GM19324 (cell line): ENCODE measurements around the gene SLC43A3.
A peak's percentile ranks its signal among the peaks of the same experiment; 100 is the strongest.
"Not testable (repeated sequence)": the region's sequence is repeated elsewhere in the genome, so short reads cannot be mapped to it uniquely, and the experiment has no call there.

ENCODE experiments used
- ATAC-seq: cut with Tn5 transposase; IDR thresholded peaks from one replicate; pipeline ENCODE4 v1.9.1; 2021; ENCODE audit warnings: mild to moderate bottlenecking, moderate library complexity; ENCODE audit not compliant: unreplicated experiment, low FRiP score

The SLC43A3 gene

DNA sequence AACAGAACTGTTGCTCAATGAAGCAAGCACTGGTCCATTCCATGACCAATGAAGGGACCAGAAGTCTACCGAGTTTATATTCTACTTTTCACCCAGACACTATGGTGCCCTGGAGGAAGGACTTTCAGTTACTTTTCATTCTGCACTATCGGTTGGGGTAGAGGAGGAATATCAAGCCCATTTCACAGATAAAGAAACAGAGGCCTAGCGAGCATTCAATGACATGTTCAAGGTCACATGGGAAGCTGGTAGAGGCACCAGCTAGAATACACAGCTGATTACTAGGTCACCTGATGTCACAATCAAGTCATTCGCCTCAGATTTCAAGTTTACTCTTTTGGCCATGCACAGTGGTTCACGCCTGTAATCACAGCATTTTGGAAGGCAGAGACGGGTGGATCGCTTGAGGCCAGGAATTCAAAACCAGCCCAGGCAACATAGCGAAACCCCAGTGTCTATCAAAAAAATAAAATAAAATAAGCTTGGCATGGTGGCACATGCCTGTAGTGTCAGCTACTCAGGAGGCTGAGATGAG is 18.9 kb downstream of the SLC43A3 start:
- ATAC-seq: no peak

DNA sequence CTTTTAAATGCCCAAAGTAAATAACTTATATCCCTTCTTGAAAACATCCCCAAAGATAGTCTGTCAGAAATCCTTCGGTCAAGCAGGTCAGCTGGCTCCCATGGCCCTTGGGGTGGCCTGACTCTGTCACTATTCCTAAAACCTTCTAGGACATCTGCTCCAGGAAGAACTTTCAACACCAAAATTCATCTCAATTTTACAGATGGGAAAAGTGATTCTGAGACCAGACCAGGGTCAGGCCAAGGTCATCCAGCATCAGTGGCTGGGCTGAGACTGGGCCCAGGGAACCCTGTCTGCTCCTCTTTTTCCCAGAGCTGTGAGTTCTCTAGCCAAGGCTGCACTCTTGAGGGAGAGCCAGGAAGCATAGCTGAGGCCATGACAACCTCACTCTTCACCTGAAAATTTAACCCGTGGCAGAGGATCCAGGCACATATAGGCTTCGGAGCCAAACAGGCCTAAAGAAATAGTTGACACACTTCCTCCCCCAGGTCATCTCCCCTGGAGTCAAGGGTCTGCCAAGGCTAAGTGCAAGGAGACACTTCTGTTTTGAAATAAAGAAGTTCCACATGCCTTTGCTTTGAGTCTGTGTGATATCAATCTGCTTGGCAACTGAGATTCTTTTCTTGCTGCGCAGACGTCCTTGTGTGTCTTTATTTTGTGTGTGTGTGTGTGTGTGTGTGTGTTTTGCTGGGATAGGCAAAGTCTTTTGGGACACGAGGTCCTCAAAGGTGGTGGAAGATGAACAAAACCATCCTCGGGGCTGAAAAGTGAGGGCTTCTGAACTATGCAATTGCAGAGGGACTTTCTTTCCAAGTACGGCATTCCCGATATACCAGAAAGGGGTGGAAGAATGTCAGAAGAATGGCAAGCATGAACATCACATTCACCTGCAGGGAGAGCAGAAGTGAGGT is 19.7 kb downstream of the SLC43A3 start:
- ATAC-seq: no peak

DNA sequence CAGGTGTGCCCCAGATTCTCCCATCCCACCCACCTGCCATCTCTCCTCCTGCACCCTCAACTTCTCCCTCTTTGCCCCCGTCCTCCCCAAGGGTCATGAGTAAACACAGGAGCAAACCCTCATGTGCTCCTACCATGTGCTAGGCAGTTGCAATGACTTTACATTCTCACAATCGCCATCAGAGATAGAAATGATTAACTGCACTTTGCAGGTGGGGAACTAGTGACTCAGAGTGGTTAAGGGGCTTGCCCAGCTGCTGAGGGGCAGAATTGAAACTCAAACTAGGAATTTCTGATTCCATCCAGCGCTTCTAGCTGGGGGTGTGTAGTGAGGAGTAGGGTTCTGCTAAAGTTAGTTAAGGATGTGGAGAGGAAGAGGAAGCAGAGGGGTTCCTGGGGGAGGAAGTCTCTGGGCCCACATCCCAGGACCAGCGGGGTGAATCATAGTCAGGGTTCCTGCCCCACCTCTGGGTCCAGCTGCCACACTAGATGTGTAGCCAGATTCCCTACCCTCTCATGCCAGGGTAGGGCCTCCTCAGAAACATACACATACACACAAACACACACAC is 20.5 kb downstream of the SLC43A3 start:
- peak; percentile 59 for ATAC-seq

DNA sequence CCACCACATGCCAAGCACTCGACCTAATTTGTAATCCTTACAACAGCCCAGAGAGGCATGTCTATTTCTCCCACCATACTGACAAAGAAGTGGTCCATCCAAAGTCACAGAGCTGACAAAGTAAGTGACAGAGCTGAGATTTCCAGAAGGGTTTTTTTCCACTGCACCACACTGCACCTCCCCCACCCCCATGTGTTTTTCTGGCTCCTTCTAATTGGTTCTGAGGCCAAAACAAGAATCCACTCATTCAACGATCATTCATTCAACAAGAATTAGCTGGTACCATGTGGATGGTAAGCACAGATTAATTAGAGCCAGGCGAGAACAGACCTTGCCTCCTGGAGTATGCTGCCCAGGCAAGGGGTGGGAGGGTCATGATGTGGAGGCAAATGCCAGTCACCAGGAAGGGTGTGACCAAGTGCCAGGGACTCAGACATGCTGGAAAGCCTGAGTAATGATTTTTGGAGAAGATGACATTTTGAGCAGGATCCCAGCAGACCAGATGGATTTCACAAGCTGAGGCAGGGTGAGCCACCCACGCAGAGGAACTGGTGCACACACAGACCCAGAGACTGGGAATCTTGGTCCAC is 21.6 kb downstream of the SLC43A3 start:
- no peak for ATAC-seq

DNA sequence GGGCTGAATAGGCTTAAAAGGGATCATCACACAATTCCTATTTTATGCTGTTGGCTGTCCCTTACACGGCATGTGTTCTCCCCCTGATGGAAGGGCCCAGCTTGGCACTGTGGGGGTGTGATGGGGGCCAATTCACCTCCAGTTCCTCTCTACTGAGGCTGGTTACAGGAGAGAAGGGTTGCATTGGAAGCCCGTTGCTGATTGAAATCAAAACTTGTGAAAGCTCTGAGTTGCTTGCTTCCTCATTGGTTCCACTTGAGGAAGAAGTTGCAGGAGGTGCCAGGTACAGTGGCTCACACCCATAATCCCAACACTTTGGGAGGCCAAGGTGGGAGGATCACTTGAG is 23.1 kb downstream of the SLC43A3 start:
- ATAC-seq: no peak

DNA sequence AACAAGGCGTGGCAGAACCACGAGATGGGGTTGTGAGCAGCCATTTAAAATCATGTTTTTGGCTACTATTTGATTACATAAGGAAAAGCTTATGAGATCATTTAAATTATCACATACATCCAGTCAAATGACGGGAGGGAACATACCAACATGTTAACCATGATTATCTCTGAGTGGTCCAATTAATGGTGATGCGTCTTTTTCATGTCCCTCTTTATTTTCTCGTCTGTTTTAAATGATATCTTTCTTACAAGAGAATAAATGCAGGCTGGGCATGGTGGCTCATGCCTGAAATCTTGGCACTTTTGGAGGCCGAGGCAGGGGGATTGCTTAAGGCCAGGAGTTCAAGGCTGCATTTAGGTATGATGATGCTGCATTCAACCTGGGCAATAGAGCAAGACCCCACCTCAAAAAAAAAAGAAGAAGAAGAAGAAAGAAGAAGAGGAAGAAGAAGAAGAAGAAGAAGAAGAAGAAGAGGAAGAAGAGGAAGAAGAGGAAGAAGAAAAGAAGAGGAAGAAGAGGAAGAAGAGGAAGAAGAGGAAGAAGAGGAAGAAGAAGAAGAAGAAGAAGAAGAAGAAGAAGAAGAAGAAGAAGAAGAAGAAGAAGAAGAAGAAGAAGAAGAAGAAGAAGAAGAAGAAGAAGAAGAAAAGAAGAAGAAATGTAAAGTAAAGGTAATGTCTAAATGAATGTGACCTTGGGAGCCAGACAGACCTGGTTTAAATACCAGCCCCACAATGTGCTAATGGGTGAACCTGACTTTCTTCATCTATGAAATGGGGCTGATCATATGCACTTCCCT is 23.7 kb downstream of the SLC43A3 start:
- not testable (repeated sequence) for ATAC-seq

DNA sequence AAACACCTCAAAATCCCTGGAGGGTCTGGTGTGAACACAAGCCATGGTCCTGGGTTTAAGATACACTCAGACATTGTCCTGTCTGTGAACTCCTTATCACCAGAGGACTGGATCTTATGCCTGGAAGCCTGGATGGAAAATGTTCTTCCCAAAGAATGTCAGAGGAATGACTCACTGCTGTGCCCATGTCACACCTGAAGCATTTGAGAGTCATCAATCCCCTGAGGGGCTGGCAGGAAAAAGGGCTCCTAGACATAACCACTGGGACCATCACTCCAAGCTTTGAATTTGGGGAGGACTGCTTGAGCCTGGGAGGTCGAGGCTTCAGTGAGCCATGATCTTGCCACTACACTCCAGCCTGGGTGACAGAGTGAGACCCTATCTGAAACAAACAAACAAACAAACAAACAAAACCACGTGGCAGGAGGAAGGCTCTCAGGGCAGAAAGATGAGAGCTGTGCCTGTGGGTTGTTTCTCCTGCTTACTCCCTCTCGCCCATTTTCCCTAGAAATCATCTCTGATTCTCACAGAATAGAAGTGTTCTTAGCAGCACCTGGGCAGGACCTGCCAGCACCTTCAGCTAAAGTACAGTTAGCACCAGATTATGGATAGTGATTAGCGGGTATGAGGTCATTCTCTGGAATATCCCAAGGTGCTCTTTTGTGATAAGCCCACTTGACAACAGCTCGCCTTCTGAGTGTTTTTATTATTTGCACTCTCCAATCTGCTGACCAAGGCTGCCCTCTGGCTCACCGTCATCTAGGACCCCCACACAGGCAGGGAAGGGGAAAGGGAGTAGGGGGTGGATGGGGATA is 24.5 kb downstream of the SLC43A3 start:
- no peak for ATAC-seq

DNA sequence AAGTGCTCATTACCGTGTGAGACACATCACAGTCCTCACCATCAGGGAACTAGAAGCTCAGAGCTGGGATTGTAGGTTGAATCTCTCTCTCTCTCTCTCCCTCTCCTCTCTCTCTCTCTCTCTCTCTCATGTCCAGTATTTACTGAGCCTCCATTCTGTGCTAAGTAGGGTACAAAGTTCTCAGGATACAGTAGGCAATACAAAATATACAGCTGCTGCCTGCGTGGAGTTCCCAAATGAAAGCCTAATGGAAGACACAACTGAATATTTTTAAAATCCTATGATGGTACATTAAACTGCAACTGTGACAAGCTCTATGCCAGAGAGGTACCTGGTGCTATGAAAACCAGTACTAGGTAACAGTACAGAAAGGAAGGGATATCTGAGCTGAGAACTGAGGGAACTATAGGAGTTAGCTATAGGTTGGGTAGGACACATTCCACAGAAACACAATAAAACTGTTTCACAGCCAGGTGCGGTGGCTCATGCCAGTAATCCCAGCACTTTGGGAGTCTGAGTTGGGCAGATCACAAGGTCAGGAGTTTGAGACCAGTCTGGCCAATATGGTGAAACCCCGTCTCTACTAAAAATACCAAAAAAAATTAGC is 26.8 kb downstream of the SLC43A3 start:
- no peak for ATAC-seq

DNA sequence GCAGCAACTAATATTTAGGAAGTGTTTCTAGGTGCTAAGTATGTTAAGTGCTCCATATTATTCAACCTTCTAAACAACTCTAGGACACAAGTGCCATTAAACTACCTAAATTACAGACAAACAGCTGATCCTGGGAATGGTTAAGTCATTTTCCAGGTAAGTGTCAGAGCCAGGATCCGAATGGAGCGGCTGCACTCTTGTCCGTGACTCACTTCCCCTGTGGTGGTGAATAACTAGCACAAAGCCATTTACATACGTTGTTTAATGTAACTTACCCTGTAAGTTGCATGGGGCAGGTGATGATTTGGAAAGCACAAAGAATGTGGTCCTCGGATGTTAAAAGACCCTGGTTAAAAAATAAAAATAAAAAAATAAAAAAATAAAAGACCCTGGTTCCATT is 27.7 kb downstream of the SLC43A3 start:
- ATAC-seq: no peak

DNA sequence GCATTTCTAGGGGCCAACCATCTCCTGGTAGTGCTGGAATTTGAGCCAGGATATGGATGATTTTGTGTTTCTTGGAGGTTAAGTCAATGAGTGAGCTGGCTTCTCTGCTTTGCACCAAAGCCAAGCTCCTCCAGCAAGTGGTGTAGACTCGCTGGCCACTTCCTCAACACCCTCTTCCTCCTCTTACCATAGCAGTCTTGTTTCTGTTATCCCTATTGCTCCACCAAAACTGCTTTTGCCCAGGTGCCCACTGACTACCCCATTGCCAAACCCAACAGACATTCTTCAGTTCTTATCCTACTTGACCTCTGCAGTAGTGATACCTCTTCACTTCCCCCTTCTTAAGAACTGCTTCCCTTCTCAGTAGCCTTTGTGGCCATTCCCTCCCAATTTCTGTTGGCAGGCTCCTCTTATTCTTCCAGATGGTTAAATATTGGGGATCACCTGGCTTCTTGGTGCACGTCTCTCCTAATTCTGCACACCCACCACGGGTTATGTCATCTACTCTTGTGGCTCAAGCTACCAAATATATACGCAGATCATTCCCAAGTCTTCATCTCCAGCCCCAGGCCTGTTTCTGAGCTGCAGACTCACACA is 29.4 kb downstream of the SLC43A3 start:
- ATAC-seq: no peak

DNA sequence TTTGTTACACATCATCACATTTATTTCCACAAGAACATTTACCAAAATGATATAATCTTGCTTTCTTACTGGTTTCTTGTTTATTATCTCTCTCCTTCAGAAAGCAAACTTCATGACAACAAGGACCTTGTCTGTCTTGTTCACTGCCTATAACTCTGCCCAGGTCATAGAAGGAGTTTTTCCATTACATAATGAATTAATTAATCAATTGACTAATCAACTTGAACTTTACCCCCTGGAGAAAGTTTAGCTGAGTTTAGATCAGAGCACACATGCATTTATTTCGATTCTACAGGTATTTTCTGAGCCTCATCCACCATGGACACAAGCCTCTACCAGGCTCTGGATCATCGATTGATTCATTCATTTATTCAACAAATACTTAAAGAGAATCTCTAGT is 30.2 kb downstream of the SLC43A3 start:
- no peak for ATAC-seq

DNA sequence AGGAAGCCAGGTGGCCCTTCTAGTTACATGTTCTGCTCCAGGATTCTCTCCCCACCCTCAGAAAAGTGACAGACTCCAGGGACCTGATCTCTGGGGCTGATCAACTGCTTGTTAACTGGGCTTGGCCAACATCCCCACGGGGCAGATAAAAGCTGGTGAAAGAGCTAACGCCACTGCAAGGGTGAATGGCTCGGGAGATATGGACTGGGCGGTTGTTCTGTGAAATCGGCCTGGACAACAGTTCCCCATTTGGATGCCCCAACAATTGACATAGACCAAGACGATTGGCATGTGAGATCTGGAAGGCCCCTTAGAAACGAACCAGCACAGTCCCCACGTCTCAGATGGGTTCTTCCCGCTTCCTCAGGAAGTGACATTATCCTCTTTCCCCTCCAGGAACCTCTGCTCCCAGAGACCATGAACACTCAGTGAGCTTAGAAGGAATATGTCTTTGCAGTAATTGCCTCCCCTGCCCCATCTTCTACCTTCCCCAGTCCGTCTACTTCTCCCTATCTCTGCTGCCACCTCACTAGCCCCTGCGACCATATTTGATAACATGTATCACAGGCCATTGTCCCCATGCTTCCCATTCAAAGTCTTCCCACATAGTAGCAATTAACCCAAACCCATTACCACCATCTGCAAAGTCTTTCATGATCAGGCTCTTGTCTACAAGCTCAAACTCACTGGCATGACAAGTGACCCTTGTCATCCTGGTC is 30.9 kb downstream of the SLC43A3 start:
- ATAC-seq: no peak

DNA sequence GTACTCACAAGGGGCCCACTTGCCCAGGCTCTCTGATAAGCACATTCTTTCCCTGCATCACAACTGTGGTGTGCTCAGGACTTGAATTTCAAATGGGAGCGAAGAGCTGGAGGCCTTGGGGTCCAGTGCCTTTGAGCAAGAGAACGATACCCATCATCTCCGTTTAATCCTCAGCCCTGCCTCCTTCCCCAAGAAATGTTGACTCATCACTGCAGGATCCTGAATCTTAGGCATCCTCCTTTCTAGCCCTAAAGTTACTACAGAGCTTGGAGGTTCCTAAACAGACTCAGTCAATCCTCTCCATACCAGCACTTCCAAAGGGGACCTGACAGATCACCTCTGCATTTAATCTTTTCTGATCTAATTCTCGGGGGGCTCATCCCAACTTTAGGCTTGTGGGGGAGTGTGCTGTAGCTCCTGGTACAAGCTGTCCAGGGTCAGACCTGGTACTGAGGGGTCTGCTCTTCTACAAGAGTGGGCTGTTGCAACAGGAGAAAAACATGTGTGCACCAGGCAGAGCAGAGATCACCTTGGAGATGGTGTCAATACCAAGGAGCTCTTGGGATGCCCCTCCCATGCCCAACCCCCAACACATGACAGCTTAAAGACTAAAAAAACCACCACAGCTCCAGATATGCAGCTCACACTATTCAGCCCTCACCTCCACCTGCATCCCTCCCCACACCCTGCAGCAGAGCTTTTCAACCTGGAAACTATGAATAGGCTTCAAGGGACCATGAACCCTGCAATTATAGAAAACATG is 32.5 kb downstream of the SLC43A3 start:
- ATAC-seq: no peak

DNA sequence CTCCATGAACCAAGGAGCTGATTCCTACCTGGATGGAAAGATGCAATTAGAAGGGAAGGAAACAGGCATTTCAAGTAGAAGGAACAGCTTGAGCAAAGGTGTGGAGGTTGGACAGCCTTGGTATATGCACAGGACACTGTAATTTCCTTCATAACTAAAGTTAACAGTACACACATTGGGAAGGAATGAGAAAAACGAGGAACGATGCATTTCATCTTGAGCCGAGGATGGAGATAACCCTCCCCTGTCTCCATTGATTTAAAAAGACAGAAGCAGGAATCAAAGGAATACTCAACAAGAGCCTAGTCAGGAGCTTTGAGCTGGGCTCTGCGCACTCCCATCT is 34.2 kb downstream of the SLC43A3 start:
- ATAC-seq: no peak

DNA sequence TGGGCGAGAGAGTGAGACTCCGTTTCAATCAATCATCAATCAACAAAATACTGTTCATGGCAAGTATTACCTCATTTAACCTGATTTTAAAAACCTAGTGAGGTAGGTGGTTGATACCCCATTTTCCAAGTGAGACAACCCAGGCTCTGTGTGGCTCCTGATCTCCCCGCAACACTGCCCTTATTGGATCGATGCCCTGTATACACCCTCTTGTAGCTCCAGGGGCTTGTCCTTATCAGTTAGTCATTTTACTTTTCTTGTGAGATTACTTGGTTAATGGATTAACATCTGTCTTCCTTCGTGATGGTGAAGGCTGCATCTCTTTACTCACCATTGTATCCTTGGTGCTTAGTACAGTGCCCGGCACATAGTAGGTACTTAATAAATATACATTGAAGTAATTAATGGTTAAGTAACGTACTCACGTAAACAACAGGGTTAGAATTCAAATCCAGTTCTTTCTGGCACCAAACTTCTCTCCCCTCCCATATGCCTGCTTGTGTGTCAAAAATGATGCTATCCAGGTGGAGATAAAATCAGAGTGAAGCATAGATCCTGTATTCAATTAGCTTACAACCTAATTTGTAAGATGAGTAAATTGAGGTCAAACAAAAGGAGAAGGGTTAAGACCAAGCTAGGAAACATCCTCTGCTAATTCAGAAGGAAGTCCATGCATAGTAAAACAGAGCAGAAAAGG is 34.7 kb downstream of the SLC43A3 start:
- no peak for ATAC-seq

DNA sequence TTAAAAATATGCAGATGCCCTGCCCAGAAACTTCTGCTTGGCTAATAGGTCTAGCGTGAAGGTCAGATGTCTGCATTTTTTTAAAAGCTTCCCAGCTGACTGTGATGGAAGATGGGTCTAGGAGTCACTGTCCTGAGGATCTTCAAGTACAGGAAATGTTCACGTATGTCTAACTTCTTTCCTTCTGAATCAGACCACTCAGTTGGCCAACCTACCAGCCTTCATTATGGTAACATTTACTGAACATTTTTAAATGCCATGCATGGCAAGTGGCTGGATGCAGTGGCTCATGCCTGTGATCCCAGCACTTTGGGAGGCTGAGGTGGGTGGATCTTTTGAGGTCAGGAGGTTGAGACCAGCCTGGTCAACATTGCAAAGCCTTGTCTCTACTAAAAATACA is 35.4 kb downstream of the SLC43A3 start:
- ATAC-seq: no peak

DNA sequence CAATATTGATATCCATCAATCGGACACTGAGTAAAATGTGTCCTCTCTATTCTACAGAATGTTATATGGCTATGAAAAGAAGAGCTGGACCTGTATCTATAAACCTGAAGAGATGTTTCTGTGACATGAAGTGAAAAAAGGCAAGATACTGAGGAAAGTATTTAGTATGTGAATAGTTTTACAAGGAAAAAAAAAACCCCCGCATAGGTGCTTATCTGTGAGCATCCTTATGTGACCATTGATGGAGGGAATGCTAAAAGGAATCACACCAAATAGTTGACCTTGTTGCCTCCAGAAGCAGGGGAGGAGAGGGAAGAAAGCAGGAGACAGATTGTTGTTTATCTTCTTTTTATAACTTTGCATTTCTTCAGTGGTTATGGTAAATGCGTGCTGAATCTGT is 35.8 kb downstream of the SLC43A3 start:
- no peak for ATAC-seq
